ENCODE data around the gene LRRC2. TPM values are rescaled to one million over a fixed set of nuclear protein-coding genes. Genes with fewer than 3 reads are reported as not detected.

The LRRC2 gene
- total and polyA plus RNA-seq, 9 of the 15 experiments (the other 6 are each of a cell fraction or from before 2014, with no cell fraction given), result 0.01 to 0.04 (median 0.03) TPM; not detected in 5

DNA sequence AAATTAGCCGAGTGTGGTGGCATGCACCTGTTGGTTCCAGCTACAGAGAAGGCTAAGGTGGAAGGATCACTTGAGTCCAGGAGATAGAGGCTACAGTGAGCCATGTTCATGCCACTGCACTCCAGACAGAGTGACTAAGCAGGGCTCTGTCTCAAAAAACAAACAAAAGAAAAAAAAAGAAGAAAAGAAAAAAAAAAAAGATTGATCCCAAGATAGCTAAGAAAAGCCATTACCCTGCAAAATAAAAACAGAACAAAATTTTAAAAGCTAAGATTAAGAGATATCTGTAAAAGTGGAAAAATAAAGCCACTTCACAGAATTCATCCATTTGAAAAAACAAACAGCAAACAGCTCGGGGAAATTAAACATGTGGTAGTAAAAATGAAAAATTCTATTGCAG is 23.8 kb downstream of the LRRC2 start (continued):
- TF ChIP-seq, protein P1, sequence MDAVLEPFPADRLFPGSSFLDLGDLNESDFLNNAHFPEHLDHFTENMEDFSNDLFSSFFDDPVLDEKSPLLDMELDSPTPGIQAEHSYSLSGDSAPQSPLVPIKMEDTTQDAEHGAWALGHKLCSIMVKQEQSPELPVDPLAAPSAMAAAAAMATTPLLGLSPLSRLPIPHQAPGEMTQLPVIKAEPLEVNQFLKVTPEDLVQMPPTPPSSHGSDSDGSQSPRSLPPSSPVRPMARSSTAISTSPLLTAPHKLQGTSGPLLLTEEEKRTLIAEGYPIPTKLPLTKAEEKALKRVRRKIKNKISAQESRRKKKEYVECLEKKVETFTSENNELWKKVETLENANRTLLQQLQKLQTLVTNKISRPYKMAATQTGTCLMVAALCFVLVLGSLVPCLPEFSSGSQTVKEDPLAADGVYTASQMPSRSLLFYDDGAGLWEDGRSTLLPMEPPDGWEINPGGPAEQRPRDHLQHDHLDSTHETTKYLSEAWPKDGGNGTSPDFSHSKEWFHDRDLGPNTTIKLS (IDR thresholded peaks at IDR 0.05; ENCODE audit: borderline replicate concordance, low read depth), result no peak
- TF ChIP-seq SRSF9 (IDR thresholded peaks at IDR 0.05; ENCODE audit: borderline replicate concordance, low read depth, low read length), result no peak
- TF ChIP-seq, protein P2, sequence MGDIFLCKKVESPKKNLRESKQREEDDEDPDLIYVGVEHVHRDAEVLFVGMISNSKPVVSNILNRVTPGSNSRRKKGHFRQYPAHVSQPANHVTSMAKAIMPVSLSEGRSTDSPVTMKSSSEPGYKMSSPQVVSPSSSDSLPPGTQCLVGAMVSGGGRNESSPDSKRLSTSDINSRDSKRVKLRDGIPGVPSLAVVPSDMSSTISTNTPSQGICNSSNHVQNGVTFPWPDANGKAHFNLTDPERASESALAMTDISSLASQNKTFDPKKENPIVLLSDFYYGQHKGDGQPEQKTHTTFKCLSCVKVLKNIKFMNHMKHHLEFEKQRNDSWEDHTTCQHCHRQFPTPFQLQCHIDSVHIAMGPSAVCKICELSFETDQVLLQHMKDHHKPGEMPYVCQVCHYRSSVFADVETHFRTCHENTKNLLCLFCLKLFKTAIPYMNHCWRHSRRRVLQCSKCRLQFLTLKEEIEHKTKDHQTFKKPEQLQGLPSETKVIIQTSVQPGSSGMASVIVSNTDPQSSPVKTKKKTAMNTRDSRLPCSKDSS (IDR thresholded peaks at IDR 0.05; ENCODE audit: low read depth, partially characterized antibody), result no peak
- TF ChIP-seq RHOXF2B (CRISPR knock-in tag; conservative IDR thresholded peaks at IDR 0.05), result no peak
- TF ChIP-seq, protein P3, sequence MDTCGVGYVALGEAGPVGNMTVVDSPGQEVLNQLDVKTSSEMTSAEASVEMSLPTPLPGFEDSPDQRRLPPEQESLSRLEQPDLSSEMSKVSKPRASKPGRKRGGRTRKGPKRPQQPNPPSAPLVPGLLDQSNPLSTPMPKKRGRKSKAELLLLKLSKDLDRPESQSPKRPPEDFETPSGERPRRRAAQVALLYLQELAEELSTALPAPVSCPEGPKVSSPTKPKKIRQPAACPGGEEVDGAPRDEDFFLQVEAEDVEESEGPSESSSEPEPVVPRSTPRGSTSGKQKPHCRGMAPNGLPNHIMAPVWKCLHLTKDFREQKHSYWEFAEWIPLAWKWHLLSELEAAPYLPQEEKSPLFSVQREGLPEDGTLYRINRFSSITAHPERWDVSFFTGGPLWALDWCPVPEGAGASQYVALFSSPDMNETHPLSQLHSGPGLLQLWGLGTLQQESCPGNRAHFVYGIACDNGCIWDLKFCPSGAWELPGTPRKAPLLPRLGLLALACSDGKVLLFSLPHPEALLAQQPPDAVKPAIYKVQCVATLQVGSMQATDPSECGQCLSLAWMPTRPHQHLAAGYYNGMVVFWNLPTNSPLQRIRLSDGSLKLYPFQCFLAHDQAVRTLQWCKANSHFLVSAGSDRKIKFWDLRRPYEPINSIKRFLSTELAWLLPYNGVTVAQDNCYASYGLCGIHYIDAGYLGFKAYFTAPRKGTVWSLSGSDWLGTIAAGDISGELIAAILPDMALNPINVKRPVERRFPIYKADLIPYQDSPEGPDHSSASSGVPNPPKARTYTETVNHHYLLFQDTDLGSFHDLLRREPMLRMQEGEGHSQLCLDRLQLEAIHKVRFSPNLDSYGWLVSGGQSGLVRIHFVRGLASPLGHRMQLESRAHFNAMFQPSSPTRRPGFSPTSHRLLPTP (IDR thresholded peaks at IDR 0.05; ENCODE audit: borderline replicate concordance, extremely low read depth, insufficient read length), result no peak
- TF ChIP-seq ZNF668 (CRISPR knock-in tag; IDR thresholded peaks at IDR 0.05), result no peak
- TF ChIP-seq MCM2 (IDR thresholded peaks at IDR 0.05; ENCODE audit: low read depth), result no peak
- TF ChIP-seq, protein P4, sequence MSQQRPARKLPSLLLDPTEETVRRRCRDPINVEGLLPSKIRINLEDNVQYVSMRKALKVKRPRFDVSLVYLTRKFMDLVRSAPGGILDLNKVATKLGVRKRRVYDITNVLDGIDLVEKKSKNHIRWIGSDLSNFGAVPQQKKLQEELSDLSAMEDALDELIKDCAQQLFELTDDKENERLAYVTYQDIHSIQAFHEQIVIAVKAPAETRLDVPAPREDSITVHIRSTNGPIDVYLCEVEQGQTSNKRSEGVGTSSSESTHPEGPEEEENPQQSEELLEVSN (IDR thresholded peaks at IDR 0.05; ENCODE audit: borderline replicate concordance in 1 of 2, extremely low read depth in 1 of 2, insufficient read depth in 1 of 2, insufficient read length in 1 of 2, low read depth in 1 of 2, low read length in 1 of 2, poor library complexity in 1 of 2, severe bottlenecking in 1 of 2), result no peak
- 0 out of 2 replicates have a peak, but pooled peaks have one; percentile 23 for TF ChIP-seq ELF4 (CRISPR knock-in tag; IDR thresholded peaks at IDR 0.05)
- TF ChIP-seq NFE2L1 (tag; IDR thresholded peaks at IDR 0.05; ENCODE audit: borderline replicate concordance, low read depth), result no peak
- TF ChIP-seq, protein P5, sequence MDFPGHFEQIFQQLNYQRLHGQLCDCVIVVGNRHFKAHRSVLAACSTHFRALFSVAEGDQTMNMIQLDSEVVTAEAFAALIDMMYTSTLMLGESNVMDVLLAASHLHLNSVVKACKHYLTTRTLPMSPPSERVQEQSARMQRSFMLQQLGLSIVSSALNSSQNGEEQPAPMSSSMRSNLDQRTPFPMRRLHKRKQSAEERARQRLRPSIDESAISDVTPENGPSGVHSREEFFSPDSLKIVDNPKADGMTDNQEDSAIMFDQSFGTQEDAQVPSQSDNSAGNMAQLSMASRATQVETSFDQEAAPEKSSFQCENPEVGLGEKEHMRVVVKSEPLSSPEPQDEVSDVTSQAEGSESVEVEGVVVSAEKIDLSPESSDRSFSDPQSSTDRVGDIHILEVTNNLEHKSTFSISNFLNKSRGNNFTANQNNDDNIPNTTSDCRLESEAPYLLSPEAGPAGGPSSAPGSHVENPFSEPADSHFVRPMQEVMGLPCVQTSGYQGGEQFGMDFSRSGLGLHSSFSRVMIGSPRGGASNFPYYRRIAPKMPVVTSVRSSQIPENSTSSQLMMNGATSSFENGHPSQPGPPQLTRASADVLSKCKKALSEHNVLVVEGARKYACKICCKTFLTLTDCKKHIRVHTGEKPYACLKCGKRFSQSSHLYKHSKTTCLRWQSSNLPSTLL (IDR thresholded peaks at IDR 0.05), result no peak
- no peak for TF ChIP-seq NELFE (IDR thresholded peaks at IDR 0.05; ENCODE audit: insufficient read depth, insufficient read length)
- no peak for TF ChIP-seq ZSCAN29 (IDR thresholded peaks at IDR 0.05)
